AG04449 (cell line): Measurements from ENCODE around the gene ZFAND3.
A peak's percentile ranks its signal among the peaks of the same experiment; 100 is the strongest.
"Not testable (repeated sequence)": the region's sequence is repeated elsewhere in the genome, so short reads cannot be mapped to it uniquely, and the experiment has no call there.

Experiments used
- CTCF ChIA-PET: fragments of 350-600 bp; formaldehyde crosslinking; extraction: SDS; loops from one replicate; lab custom pipeline; 2021; ENCODE audit warnings: antibody characterized with exemption; lab: Yijun Ruan, JAX
- POLR2A ChIA-PET: fragments of 400-600, 350-600 bp; formaldehyde crosslinking; extraction: SDS; loops from one replicate; lab custom pipeline; 2020; ENCODE audit warnings: antibody characterized with exemption, inconsistent platforms; lab: Yijun Ruan, JAX
- DNase-seq: peaks from one replicate; pipeline ENCODE4 v3.0.0-alpha.2; 2010; ENCODE audit warnings: low read depth, low spot score
- H3K4me3 ChIP-seq: 2 replicates; pipeline ENCODE4 v1.5.1; 2011; ENCODE audit warnings: low read depth, mild to moderate bottlenecking, control low read depth, low read length
- CTCF ChIP-seq: IDR thresholded peaks from one replicate; pipeline ENCODE4 v1.5.1; 2011; ENCODE audit warnings: mild to moderate bottlenecking, moderate library complexity, low read length, control low read depth, inconsistent platforms; ENCODE audit not compliant: insufficient read depth; ENCODE audit errors: missing control alignments

The ZFAND3 gene

DNA sequence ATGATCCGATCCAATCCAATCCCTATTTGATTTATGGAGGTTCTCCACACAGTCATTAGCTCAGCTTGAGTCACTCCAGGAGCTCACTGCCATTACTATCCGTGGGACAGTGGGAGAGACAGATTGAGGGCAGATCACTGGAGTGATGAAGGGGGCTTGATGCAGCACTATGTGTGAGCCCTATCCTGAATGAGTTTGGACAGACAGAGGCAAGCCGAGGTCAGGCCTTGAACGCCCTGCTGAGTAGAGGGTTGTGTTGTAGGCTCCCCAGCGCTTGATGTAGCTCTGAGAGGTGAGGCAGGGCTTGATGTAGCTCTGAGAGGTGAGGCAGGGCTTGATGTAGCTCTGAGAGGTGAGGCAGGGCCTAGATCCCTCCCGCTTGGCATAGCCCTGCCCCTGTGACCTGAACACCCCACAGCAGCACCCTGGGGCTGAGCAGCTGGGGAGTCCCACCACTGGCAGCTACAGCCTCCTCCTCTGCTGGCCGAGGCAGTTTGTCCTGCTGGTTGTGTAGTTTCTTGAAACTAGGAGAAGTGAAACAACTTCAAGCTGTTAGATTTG, 58.7 kb downstream of the ZFAND3 start:
- ChIA-PET CTCF (no interaction called here), POLR2A (no interaction called here)
- DNase-seq, result no peak
- no peak for TF ChIP-seq CTCF
- H3K4me3 ChIP-seq, result no peak overlapping the region

DNA sequence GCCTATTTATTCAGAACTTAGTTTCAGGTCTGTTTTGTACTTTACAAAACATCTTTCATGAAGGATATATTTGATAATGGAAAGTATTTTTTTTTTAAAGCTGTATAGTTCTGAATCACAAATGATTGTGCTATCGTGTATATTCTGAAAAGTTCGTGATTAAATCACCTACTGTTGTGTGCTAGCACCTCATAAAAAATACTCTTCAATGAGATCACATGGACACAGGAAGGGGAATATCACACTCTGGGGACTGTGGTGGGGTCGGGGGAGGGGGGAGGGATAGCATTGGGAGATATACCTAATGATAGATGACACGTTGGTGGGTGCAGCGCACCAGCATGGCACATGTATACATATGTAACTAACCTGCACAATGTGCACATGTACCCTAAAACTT, 61.1 kb downstream of the ZFAND3 start:
- H3K4me3 ChIP-seq, DNase-seq, POLR2A ChIA-PET: not testable (repeated sequence)
- CTCF ChIA-PET, result interaction anchor here (0.8 kb wide), 1 partner anchor 15 kb away, joined by 3 read pairs; no protein-coding TSS in a partner anchor

GRCh38 chr6:37882292-37882691, 62.8 kb downstream of the ZFAND3 start:
- DNase-seq, result no peak
- no peak overlapping the region for H3K4me3 ChIP-seq
- POLR2A ChIA-PET, result interaction anchor here (0.6 kb wide), 1 partner anchor 90 kb away, joined by 3 read pairs; no protein-coding TSS in a partner anchor
- TF ChIP-seq CTCF, result no peak
- CTCF ChIA-PET, result interaction anchor here (1.0 to 2.0 kb wide), 3 partner anchors 10 to 62 kb away, joined by 3 to 4 read pairs (median 4); partner anchors contain the start of gene ZFAND3

- POLR2A ChIA-PET, result interaction anchor here (0.6 kb wide), 1 partner anchor 16 kb away, joined by 3 read pairs; no protein-coding TSS in a partner anchor
- CTCF ChIA-PET, result interaction anchor here (1.0 to 2.0 kb wide), 3 partner anchors 10 to 62 kb away, joined by 3 to 4 read pairs (median 4); partner anchors contain the start of gene ZFAND3
- H3K4me3 ChIP-seq, result no peak overlapping the region
- TF ChIP-seq CTCF, result no peak
- DNase-seq, result peak; percentile 50
Observed at GRCh38 chr6:37882724-37883413, 63.3 kb downstream of the ZFAND3 start.

DNA sequence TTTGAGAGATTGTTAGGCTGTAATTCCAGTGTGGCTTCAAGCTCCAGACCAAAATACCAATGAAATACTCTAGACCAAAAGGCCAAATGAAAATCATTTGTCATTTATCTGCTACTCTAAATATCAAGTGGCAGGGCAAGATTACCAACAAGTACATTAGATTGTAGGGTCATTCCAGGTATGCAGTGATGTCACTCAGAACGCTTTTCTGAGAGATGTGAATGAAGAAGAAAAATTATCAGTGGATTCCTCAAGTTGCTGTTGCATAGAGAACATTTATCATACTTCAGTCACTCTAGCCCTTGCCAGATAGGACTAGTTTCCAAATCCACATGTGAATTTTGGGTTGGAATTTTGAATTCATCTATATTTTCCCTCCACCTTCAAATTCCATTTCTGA, 65.0 kb downstream of the ZFAND3 start:
- CTCF ChIA-PET, result interaction anchor here (1.0 kb wide), 1 partner anchor 104 kb away, joined by 3 read pairs; no protein-coding TSS in a partner anchor

DNA sequence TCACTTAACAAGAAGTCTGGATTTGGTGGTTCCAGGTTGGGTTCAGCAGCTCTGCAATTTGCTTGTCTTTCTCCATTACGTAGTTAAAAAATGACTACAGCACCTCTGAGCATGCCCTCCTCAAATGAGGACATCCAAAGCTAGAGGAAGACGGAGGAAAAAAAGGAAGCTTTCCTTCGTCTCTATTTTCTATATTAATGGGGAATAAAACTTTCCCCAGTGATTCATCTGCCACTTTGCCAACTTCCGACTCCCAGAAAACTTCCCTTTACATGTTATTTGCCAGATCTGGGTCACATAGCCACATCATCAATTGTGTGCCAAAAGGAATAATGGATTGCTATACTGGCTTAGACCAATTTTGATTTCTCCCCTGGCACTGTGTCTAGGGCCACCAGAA, 69.5 kb downstream of the ZFAND3 start:
- no peak for DNase-seq
- no peak for TF ChIP-seq CTCF
- H3K4me3 ChIP-seq, result no peak overlapping the region
- CTCF ChIA-PET, result interaction anchor here (1.3 kb wide), 2 partner anchors 25 to 30 kb away, joined by 4 to 6 read pairs; no protein-coding TSS in a partner anchor
- POLR2A ChIA-PET, result no interaction called here

More for the DNA sequence above, 65.0 kb downstream of the ZFAND3 start:
- no peak for DNase-seq
- H3K4me3 ChIP-seq, result no peak overlapping the region
- POLR2A ChIA-PET, result no interaction called here
- no peak for TF ChIP-seq CTCF
